ENCODE results near the gene SMC1A. TPM values are rescaled to one million over a fixed set of nuclear protein-coding genes. Genes with fewer than 3 reads are reported as not detected.

Gene SMC1A
- total RNA-seq, 3 donors from 2014 or later = 93.9 to 125 (median 109) TPM

DNA sequence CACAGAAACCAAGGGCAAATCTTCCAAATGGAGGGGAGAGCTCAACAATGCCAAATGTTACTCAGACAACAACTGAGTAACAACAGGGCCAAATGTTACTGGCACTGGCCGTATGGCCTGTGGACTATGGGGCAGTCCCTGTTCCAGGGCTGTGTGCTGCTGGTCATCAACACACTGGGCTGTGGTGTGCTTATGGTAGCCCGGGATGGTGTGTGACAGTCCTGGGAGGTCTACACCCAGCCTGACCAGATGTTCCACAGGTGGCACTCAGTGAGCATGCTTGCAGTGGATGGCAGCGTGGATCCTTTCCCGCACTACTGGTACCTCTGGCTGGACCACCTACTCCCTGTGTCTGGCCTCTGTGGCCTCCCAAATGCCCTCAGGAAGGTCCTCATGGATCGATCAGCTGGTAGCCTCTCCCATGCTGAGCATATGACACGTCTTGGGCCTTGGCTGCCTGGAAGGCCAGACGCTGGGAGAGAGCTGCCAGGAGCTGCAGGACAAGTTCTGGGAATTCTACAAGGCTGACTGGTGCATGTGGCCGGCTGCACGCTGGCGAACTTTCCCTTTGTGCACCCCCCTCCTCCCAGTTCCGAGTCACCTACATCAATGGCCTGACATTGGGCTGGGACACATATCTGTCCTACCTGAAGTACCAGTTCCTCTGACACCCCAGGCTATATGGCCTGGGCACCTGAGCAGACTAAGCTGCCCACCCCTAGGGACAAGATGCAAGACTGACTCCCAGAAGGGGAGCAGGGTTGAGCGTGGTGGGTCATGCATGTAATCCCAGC, 81.4 kb downstream of the SMC1A start:
- Mint-ChIP-seq H3K4me3 (no peak overlapping the region), H3K36me3 (ENCODE audit: insufficient read depth) (no peaks in the 10 kb centered on the region), H3K27me3 (ENCODE audit: low read depth) (no peaks in the 10 kb centered on the region), H3K9me3 (no peaks in the 10 kb centered on the region), H3K4me1 (ENCODE audit: low read depth) (no peaks in the 10 kb centered on the region)
- DNase-seq (no peak), ATAC-seq (no peak)

DNA sequence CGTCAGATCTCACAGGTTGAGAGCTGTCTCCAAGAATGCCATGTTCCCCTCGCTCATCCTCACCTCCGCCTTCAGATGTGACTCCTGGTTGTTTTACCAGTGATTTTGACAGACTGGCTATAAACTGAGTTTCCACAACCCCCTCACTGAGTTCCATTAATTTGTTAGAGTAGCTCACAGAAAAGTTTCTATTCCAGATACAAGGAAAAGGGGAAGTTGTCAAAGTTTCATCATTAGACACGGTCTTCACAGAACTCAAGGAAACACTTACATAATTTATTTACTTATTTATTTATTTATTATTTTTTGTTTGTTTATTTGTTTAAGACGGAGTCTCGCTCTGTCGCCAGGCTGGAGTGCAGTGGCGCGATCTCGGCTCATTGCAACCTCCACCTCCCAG, 85.4 kb downstream of the SMC1A start:
- no peaks in the 10 kb centered on the region for H3K36me3 Mint-ChIP-seq (ENCODE audit: insufficient read depth)
- no peaks in the 10 kb centered on the region for H3K9me3 Mint-ChIP-seq
- no peak for ATAC-seq
- no peak for DNase-seq
- no peak overlapping the region for H3K4me3 Mint-ChIP-seq
- peaks cover 7% of the 10 kb centered on the region for H3K27me3 Mint-ChIP-seq (ENCODE audit: low read depth)
- H3K4me1 Mint-ChIP-seq (ENCODE audit: low read depth) = no peaks in the 10 kb centered on the region

- no peaks in the 10 kb centered on the region for H3K9me3 Mint-ChIP-seq
- H3K36me3 Mint-ChIP-seq (ENCODE audit: insufficient read depth) = no peaks in the 10 kb centered on the region
- no peak overlapping the region for H3K4me3 Mint-ChIP-seq
- H3K4me1 Mint-ChIP-seq (ENCODE audit: low read depth) = no peaks in the 10 kb centered on the region
- ATAC-seq (no peak), DNase-seq (no peak)
- H3K27me3 Mint-ChIP-seq (ENCODE audit: low read depth) = peaks cover 7% of the 10 kb centered on the region
These were observed 88.6 kb downstream of the SMC1A start for GRCh38 chrX:53333853-53334252.

- Mint-ChIP-seq H3K4me3 (no peak overlapping the region), H3K9me3 (no peaks in the 10 kb centered on the region), H3K27me3 (ENCODE audit: low read depth) (peaks cover 7% of the 10 kb centered on the region), H3K4me1 (ENCODE audit: low read depth) (no peaks in the 10 kb centered on the region), H3K36me3 (ENCODE audit: insufficient read depth) (no peaks in the 10 kb centered on the region)
- no peak for DNase-seq
- ATAC-seq = no peak
These were observed 90.2 kb downstream of the SMC1A start for GRCh38 chrX:53332204-53332603.

DNA sequence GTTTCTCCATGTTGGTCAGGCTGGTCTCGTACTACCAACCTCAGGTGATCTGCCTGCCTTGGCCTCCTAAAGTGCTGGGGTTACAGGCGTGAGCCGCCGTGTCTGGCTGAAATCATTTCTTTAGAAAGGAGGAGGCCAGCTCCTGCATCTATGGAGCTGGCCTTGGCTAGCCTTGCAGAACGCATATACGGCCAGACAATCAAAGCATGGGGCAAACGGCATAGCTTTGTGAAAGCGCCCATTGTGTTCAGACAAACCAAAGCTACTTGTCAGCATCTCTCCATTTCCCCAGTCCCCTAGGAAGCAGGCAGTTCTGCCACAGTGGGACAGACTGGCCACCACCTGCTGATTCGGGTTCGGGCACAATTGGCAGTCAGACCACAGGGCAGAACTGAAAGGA, 92.1 kb downstream of the SMC1A start:
- no peak for ATAC-seq
- Mint-ChIP-seq H3K36me3 (ENCODE audit: insufficient read depth) (no peaks in the 10 kb centered on the region), H3K9me3 (no peaks in the 10 kb centered on the region), H3K27me3 (ENCODE audit: low read depth) (peaks cover 9% of the 10 kb centered on the region), H3K4me1 (ENCODE audit: low read depth) (no peaks in the 10 kb centered on the region), H3K4me3 (no peak overlapping the region)
- no peak for DNase-seq

DNA sequence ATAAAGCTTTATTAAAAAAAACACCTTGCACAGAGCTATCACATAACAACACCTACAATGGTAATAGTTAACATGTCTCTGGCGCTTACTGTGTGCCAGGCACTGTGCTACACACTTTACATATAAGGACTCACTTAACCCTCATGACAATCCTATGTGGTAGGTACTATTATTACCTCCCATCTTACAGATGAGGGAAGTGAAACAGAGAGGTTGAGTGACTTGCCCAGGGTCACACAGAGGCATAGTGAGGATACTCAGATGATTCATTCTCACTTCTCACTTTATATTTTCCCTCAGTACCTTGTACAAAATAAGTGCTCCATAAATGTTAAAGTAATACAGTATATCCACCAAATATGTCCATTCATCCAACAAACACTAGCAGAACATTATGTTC, 97.7 kb downstream of the SMC1A start:
- peaks cover 11% of the 10 kb centered on the region for H3K4me1 Mint-ChIP-seq (ENCODE audit: low read depth)
- H3K9me3 Mint-ChIP-seq = no peaks in the 10 kb centered on the region
- no peak overlapping the region for H3K4me3 Mint-ChIP-seq
- DNase-seq (no peak), ATAC-seq (no peak)
- H3K36me3 Mint-ChIP-seq (ENCODE audit: insufficient read depth) = no peaks in the 10 kb centered on the region
- peaks cover 26% of the 10 kb centered on the region for H3K27me3 Mint-ChIP-seq (ENCODE audit: low read depth)

Other genes starting within 250 kb of the SMC1A start
- 100 to 1,000 TPM in 2 of 3 donors, 10 to 100 TPM in 1; 91.7 to 149 (median 115) TPM for gene KDM5C, start 197.4 kb downstream of the SMC1A start, total RNA-seq
- gene IQSEC2, start 141.1 kb downstream of the SMC1A start, total RNA-seq = 1 to 10 TPM in 1 of 3 donors, under 1 TPM in 2; 0.43 to 1.2 (median 0.46) TPM
- gene RIBC1, start 219 bp upstream of the SMC1A start, total RNA-seq = 1 to 10 TPM in 2 of 3 donors, under 1 TPM in 1; 0.43 to 1.5 (median 1.0) TPM
- gene HSD17B10, start 11.7 kb upstream of the SMC1A start, total RNA-seq = 100 to 1,000 TPM; 188 to 205 (median 188) TPM

All from activated T-cell treated with anti-CD3 and anti-CD28 coated beads, Interleukin-2, amount 50 U/mL, for 4 hours (primary cell).